ENCODE data around the gene MIA2. TPM values are rescaled to one million over a fixed set of nuclear protein-coding genes. Genes with fewer than 3 reads are reported as not detected.

The MIA2 gene
- total and polyA plus RNA-seq, 9 of the 15 experiments (the other 6 are each of a cell fraction or from before 2014, with no cell fraction given), result 6.0 to 21.8 (median 12.8) TPM

GRCh38 chr14:39381366-39381765 lies 147.7 kb downstream of the MIA2 start:
- 93% methylated on average over 4 of the region's 4 CpGs for WGBS (ENCODE audit: insufficient coverage, low coverage, missing lambda C conversion rate)
- FAIRE-seq, result no peak
- intact Hi-C loops (cut with micrococcal nuclease), result loop anchor here (1.0 to 5.0 kb wide), 2 partner anchors 8 to 51 kb away; partner anchors contain the start of gene FBXO33

GRCh38 chr14:39382463-39382862 lies 148.7 kb downstream of the MIA2 start:
- no peaks in the 10 kb centered on the region for H4K20me1 ChIP-seq (replicated peaks; ENCODE audit: control insufficient read depth, insufficient read depth, low read length)
- POLR2A ChIA-PET, result interaction anchor here (0.5 to 0.7 kb wide), 2 partner anchors 15 to 201 kb away, joined by 3 read pairs; no protein-coding TSS in a partner anchor
- TF ChIP-seq SAFB (IDR thresholded peaks at IDR 0.05; ENCODE audit: borderline replicate concordance, low read depth, low read length) (no peak), MCM7 (IDR thresholded peaks at IDR 0.05) (no peak), KDM4B (IDR thresholded peaks at IDR 0.05; ENCODE audit: borderline replicate concordance in 2 of 2, low read depth in 1 of 2) (no peak), MAFG (tag; conservative IDR thresholded peaks at IDR 0.05) (no peak), TAF15 (IDR thresholded peaks at IDR 0.05; ENCODE audit: low read depth, low read length) (no peak), ZBTB33 (CRISPR knock-in tag; IDR thresholded peaks at IDR 0.05) (no peak), CREBBP (IDR thresholded peaks at IDR 0.05; ENCODE audit: low read depth, low read length) (no peak), STAT5A (IDR thresholded peaks at IDR 0.05; ENCODE audit: borderline replicate concordance, low read length) (no peak), FOXA1 (IDR thresholded peaks at IDR 0.05; ENCODE audit: borderline replicate concordance) (no peak), ZNF695 (CRISPR knock-in tag; IDR thresholded peaks at IDR 0.05) (no peak)

More at GRCh38 chr14:39381366-39381765, 147.7 kb downstream of the MIA2 start:
- no peaks in the 10 kb centered on the region for H3K9me1 ChIP-seq (ENCODE audit: control insufficient read depth, insufficient read depth, low read length)
- no peaks in the 10 kb centered on the region for H3K36me3 ChIP-seq (ENCODE audit: control insufficient read depth, insufficient read depth, low read length)
- no peak overlapping the region for H3K4me2 ChIP-seq (ENCODE audit: insufficient read depth, low read length)
- H3K79me2 ChIP-seq (ENCODE audit: control insufficient read depth, insufficient read depth, low read length), result no peaks in the 10 kb centered on the region
- POLR2A ChIA-PET, result no interaction called here
- H3K4me3 ChIP-seq, result no peak overlapping the region
- H3K4me1 ChIP-seq (replicated peaks in 1 of 2; ENCODE audit: control insufficient read depth in 2 of 2, insufficient read depth in 2 of 2, low read length in 2 of 2), result no peaks in the 10 kb centered on the region; a peak in 1 of 5 replicates
- H3K27ac ChIP-seq (ENCODE audit: extremely low read depth, low read depth, low read length), result no peak overlapping the region
- H3K9ac ChIP-seq (ENCODE audit: insufficient read depth in 1 of 2, low read depth in 2 of 2, low read length in 2 of 2), result no peak overlapping the region
- in situ Hi-C loops (cut with MboI), result no loop called here
- H3K9me3 ChIP-seq (replicated peaks; ENCODE audit: control insufficient read depth, insufficient read depth, low read depth, low read length), result no peaks in the 10 kb centered on the region
- TF ChIP-seq BMI1 (IDR thresholded peaks at IDR 0.05; ENCODE audit: low read length) (no peak), RFX1 (IDR thresholded peaks at IDR 0.05) (no peak), EWSR1 (IDR thresholded peaks at IDR 0.05; ENCODE audit: borderline replicate concordance, low read depth, partially characterized antibody) (no peak), TBL1XR1 (IDR thresholded peaks at IDR 0.05; ENCODE audit: low read length in 2 of 2) (no peak), ZSCAN29 (IDR thresholded peaks at IDR 0.05) (no peak), CEBPB (tag; IDR thresholded peaks at IDR 0.05) (no peak), HDAC2 (IDR thresholded peaks at IDR 0.05) (no peak), HIVEP1 (CRISPR knock-in tag; IDR thresholded peaks at IDR 0.05) (no peak), DNMT1 (IDR thresholded peaks at IDR 0.05) (no peak), CREM (IDR thresholded peaks at IDR 0.05; ENCODE audit: low read depth) (no peak), HMG20A (CRISPR knock-in tag; conservative IDR thresholded peaks at IDR 0.05) (no peak), HCFC1 (IDR thresholded peaks at IDR 0.05; ENCODE audit: low read depth, low read length) (no peak), NONO (IDR thresholded peaks at IDR 0.05; ENCODE audit: low read depth in 2 of 2, low read length in 1 of 2) (no peak), PHB (CRISPR knock-in tag; IDR thresholded peaks at IDR 0.05) (no peak), ZNF77 (CRISPR knock-in tag; IDR thresholded peaks at IDR 0.05) (no peak), ZNF23 (CRISPR knock-in tag; IDR thresholded peaks at IDR 0.05) (no peak)
- no TSS peak for BruUV-seq (replicated peaks)
- no peaks in the 10 kb centered on the region for H3K27me3 ChIP-seq (ENCODE audit: control insufficient read depth in 2 of 2, insufficient read depth in 2 of 2, low read length in 2 of 2)
- no peaks in the 10 kb centered on the region for H4K20me1 ChIP-seq (replicated peaks; ENCODE audit: control insufficient read depth, insufficient read depth, low read length)
- CTCF ChIA-PET (ENCODE audit: low intra/inter-chr PET ratio), result no interaction called here
- DNase-seq (ENCODE audit: extremely low read depth in 1 of 4, low spot score in 3 of 4), result no peak
- no peak overlapping the region for H2AFZ ChIP-seq (ENCODE audit: low read depth, low read length)
- ATAC-seq, result no peak

More at GRCh38 chr14:39382463-39382862, 148.7 kb downstream of the MIA2 start:
- FAIRE-seq (no peak), DNase-seq (ENCODE audit: extremely low read depth in 1 of 4, low spot score in 3 of 4) (no peak), ATAC-seq (no peak)
- Histone ChIP-seq H3K79me2 (ENCODE audit: control insufficient read depth, insufficient read depth, low read length) (no peaks in the 10 kb centered on the region), H2AFZ (ENCODE audit: low read depth, low read length) (no peak overlapping the region), H3K9ac (ENCODE audit: insufficient read depth in 1 of 2, low read depth in 2 of 2, low read length in 2 of 2) (no peak overlapping the region), H3K27me3 (ENCODE audit: control insufficient read depth in 2 of 2, insufficient read depth in 2 of 2, low read length in 2 of 2) (no peaks in the 10 kb centered on the region), H3K27ac (ENCODE audit: extremely low read depth, low read depth, low read length) (no peak overlapping the region), H3K4me3 (no peak overlapping the region), H3K9me3 (replicated peaks; ENCODE audit: control insufficient read depth, insufficient read depth, low read depth, low read length) (no peaks in the 10 kb centered on the region), H3K4me2 (ENCODE audit: insufficient read depth, low read length) (no peak overlapping the region), H3K36me3 (ENCODE audit: control insufficient read depth, insufficient read depth, low read length) (no peaks in the 10 kb centered on the region), H3K9me1 (ENCODE audit: control insufficient read depth, insufficient read depth, low read length) (no peaks in the 10 kb centered on the region), H3K4me1 (replicated peaks in 1 of 2; ENCODE audit: control insufficient read depth in 2 of 2, insufficient read depth in 2 of 2, low read length in 2 of 2) (no peaks in the 10 kb centered on the region; a peak in 1 of 5 replicates)
- in situ Hi-C loops (cut with MboI), result no loop called here
- CTCF ChIA-PET (ENCODE audit: low intra/inter-chr PET ratio), result no interaction called here
- WGBS (ENCODE audit: insufficient coverage, low coverage, missing lambda C conversion rate), result 45% methylated on average over 3 of the region's 3 CpGs
- intact Hi-C loops (cut with micrococcal nuclease), result loop anchor here (5.0 kb wide), 1 partner anchor 50 kb away; the partner anchor contains the start of gene FBXO33
- no TSS peak for BruUV-seq (replicated peaks)
